Fibroblast of the aortic adventitia (primary cell): ENCODE data around the gene HSFY2. TPM values are rescaled to one million over a fixed set of nuclear protein-coding genes. Genes with fewer than 3 reads are reported as not detected.
"Not testable (repeated sequence)": the region's sequence is repeated elsewhere in the genome, so short reads cannot be mapped to it uniquely, and the experiment has no call there.

ENCODE experiments used
- DNase-seq: peaks from one replicate; pipeline ENCODE4 v3.0.0-alpha.2; 2010; ENCODE audit warnings: low read depth
- H3K4me3 ChIP-seq: 2 replicates; pipeline ENCODE4 v1.5.1; 2011; ENCODE audit warnings: low read depth, mild to moderate bottlenecking, control low read depth, low read length, moderate library complexity
- small RNA-seq: library from RNA; depleted of rRNA; stranded (forward); fragments of <200 nt; gene quantifications from one replicate; pipeline ENCODE3, GENCODE V24; 2012
- total RNA-seq: library from RNA; depleted of rRNA; stranded (reverse); fragments of >200 nt; gene quantifications from 2 replicates; pipeline ENCODE4 v1.2.3, GENCODE V29; 2012; ENCODE audit warnings: low replicate concordance

HSFY2 gene, protein sequence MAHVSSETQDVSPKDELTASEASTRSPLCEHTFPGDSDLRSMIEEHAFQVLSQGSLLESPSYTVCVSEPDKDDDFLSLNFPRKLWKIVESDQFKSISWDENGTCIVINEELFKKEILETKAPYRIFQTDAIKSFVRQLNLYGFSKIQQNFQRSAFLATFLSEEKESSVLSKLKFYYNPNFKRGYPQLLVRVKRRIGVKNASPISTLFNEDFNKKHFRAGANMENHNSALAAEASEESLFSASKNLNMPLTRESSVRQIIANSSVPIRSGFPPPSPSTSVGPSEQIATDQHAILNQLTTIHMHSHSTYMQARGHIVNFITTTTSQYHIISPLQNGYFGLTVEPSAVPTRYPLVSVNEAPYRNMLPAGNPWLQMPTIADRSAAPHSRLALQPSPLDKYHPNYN
- total RNA-seq: not detected in 2 replicates

DNA sequence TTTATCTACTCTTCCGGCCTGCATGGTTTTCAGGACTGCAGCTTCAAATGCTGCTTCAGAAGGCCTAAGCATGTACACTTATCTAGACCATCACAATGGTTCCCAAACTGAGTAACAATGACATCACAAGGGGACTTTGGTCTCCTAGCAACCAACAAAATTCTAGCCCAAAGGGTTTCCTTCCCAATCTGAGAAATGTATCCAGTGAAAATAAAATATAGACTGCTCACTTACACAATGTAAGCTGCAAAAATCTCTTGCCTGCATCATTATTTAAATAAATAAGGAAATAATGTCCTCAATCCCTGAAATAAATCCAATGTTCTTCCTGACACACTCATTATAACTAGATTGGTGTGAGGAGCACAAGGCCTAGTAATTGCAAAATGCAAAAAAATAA, at the start of gene HSFY2:
TSS of gene HSFY2 (minus strand) at position 101 of the 400 bp plus-strand sequence. CDS start 117 bp downstream, outside the sequence.
- not testable (repeated sequence) for H3K4me3 ChIP-seq, DNase-seq

DNA sequence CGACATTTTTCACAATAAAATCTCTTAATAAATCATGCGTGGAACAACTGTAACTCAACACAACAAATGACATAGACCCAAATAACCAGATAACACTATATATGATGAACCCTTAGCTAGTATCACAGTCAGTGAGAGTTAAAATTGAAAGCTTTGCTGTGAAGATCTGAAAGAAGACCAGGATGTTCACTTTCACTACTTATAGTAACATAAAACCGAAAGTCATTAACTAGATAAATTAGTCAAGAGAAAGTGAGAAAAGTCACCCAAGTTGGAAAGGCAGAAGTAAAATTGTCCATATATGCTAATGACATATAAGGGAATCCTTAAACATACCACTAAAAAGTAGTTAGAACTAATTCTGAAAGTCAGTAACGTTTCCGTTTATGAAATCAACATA, 42.2 kb upstream of the HSFY2 start:
- H3K4me3 ChIP-seq, DNase-seq: not testable (repeated sequence)

DNA sequence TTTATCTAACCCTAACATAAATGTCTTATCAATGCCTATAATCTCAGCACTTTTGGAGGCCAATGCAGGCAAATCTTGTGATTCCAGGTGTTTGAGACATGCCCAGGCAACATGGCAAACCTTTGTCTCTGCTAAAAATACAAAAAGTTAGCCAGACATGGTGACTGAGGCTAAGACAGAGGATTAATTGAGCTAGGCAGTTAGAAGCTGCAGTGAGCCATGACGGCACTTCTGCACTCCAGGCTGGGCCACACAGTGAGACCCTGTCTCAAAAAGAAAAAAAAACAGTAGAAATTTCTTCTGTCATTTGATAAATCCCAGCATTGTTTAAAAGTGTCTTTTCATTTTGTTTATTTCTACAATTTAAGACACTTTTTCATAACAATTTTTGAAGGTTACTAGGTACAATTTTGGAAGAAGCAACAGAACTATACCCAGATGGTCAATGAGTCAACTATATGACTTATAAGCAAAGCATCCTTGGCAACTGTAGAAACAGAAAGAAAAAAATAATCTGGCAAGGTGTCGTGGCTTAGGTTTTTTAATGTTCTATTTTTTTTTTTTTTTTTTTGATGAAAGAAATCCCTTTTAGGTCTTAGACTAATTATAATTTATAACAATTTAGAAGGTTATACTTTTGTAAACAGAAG, 15.3 kb upstream of the HSFY2 start:
- not testable (repeated sequence) for H3K4me3 ChIP-seq, DNase-seq

DNA sequence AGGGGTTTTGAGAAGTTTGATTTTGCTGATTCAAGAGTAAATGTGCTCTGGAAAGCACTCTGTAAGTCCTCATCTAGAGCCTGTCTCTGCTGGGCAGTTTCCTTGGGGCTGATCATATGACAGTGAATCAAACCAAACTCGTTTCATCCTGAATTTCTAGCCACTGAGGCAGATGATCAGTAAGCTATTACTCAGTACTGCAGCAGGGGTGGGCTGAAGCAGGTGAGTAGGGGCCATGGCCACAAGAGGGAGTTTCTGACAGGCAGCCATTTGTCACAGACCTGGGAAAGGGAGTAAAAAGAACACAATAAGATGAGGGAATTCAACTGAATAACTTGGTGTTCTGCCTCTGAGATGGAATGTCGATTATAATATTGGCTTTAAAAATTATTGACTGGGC, 19.5 kb downstream of the HSFY2 start:
- DNase-seq, H3K4me3 ChIP-seq: not testable (repeated sequence)

DNA sequence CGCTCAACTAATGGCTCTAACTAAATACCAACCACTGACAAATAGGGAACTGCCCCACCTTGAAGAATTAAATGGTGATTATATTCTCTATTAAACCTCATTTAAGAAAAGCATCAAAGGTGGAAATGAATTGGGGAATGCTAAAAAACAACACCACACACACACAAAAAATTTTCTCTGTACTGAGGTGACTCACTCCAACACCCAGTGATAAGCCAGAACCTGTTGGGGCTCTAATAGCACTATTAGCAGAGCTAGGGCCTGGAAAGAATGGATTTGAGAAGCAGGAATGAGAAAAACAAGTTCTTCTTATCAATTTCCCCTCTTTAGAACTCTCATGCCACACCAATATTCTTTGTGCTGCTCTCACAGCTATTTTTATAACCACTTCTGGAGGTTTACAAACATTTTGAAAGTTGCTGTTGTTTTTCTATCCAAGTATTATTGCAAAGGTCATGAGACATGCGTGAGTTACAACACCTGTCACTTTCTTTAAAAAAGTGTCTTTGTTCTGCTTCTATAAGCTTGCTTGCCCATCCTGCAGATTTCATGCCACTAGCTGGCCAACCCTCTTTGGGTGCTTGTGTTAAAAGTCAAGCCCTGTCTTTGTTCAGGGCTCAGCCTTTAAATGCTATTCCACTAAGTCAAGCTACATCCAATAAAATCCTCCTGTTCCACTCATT, 20.3 kb downstream of the HSFY2 start:
- not testable (repeated sequence) for DNase-seq

DNA sequence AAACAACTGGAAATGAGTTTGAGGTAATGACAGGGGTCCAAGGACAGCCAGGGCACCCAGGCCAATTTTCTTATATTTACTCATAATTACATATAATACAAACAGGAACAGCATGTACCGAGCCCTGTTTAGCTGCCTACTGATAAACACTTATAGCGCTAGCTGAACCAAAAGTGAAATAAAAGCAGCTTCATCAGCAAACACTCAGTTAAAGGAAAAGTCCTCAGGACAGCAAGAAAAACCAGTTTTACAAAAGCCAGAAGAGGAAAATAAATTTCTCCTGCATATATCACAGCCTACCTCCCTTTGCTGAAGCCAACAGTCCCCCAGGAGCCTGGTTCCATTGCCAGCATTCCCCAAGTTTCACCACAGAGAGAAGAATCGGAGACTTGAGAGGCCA, 49.8 kb downstream of the HSFY2 start:
- H3K4me3 ChIP-seq, DNase-seq: not testable (repeated sequence)

More for the DNA sequence above, 20.3 kb downstream of the HSFY2 start:
- H3K4me3 ChIP-seq: not testable (repeated sequence)

Small RNA genes lying within 50 kb of the gene (small RNA-seq; reads per million reads assigned to genes)
- gene GPM6BP2: not detected

Other genes starting within 250 kb of the HSFY2 start
- gene HSFY1, start 227.0 kb downstream of the HSFY2 start, total RNA-seq: not detected in 2 replicates